ENCODE measurements around the gene CDAN1.

GRCh38 chr15:42736793-42737528 is at the start of gene CDAN1:
- TF ChIP-seq CTCF (IDR thresholded peaks at IDR 0.05): no peak
- TF ChIP-seq POLR2A (IDR thresholded peaks at IDR 0.05): no peak
- TF ChIP-seq EP300 (IDR thresholded peaks at IDR 0.05): no peak
- peak in 2 of 3 donors; percentile 51 to 62 for TF ChIP-seq POLR2AphosphoS5 (IDR thresholded peaks at IDR 0.05)

Measured in stomach (tissue), 4 donors.